ENCODE data around the gene KIFC1. TPM values are rescaled to one million over a fixed set of nuclear protein-coding genes. Genes with fewer than 3 reads are reported as not detected.

Gene KIFC1
- total RNA-seq, 1 donor from 2014 or later = 0.97 TPM

- DNase-seq = no peak
- intact Hi-C loops (cut with DNase I) = no loop called here
- no peak for ATAC-seq (ENCODE audit: poor library complexity)
Observed at GRCh38 chr6:33451606-33452005, 60.0 kb downstream of the KIFC1 start.

- intact Hi-C loops (cut with DNase I) = no loop called here
- ATAC-seq (ENCODE audit: poor library complexity) (no peak), DNase-seq (no peak)
Observed at GRCh38 chr6:33452496-33452895, 60.9 kb downstream of the KIFC1 start.

- intact Hi-C loops (cut with DNase I) = no loop called here
- ATAC-seq (ENCODE audit: poor library complexity) (no peak), DNase-seq (no peak)
Observed at GRCh38 chr6:33453393-33454008, 61.9 kb downstream of the KIFC1 start.

- DNase-seq = peak; percentile 97
- intact Hi-C loops (cut with DNase I) = no loop called here
- ATAC-seq (ENCODE audit: poor library complexity) = peak; percentile 99
Observed at GRCh38 chr6:33454009-33454946, 62.7 kb downstream of the KIFC1 start, which contains the start of gene ZBTB9. Gene ZBTB9, plus strand, starts transcription at chr6:33454576. Its CDS starts 525 bp downstream, at chr6:33455101.

- DNase-seq (no peak), ATAC-seq (ENCODE audit: poor library complexity) (no peak)
- intact Hi-C loops (cut with DNase I) = no loop called here
Observed at GRCh38 chr6:33455051-33455450, 63.4 kb downstream of the KIFC1 start.

- intact Hi-C loops (cut with DNase I) = no loop called here
- ATAC-seq (ENCODE audit: poor library complexity) = no peak
- no peak for DNase-seq
Observed at GRCh38 chr6:33456156-33456555, 64.5 kb downstream of the KIFC1 start.

GRCh38 chr6:33458676-33459075 is 67.1 kb downstream of the KIFC1 start:
- intact Hi-C loops (cut with DNase I) = no loop called here
- ATAC-seq (ENCODE audit: poor library complexity) = no peak
- no peak for DNase-seq

- ATAC-seq (ENCODE audit: poor library complexity) (no peak), DNase-seq (no peak)
- intact Hi-C loops (cut with DNase I) = no loop called here
Observed at GRCh38 chr6:33459226-33459625, 67.6 kb downstream of the KIFC1 start.

Small RNA genes lying within 50 kb of the gene (microRNA-seq; reads per million reads assigned to microRNA genes)
- not detected for gene MIR5004

Other genes with a start within 250 kb of the KIFC1 start
- 0.94 TPM for gene COL11A2, start 199.4 kb upstream of the KIFC1 start, total RNA-seq
- gene RXRB, start 191.2 kb upstream of the KIFC1 start, total RNA-seq = 37.9 TPM
- gene SLC39A7, start 191.0 kb upstream of the KIFC1 start, total RNA-seq = 46.0 TPM
- gene HSD17B8, start 187.2 kb upstream of the KIFC1 start, total RNA-seq = 25.1 TPM
- 26.4 TPM for gene RING1, start 183.3 kb upstream of the KIFC1 start, total RNA-seq
- gene VPS52, start 119.9 kb upstream of the KIFC1 start, total RNA-seq = 30.4 TPM
- 863 TPM for gene RPS18, start 119.7 kb upstream of the KIFC1 start, total RNA-seq
- 8.3 TPM for gene B3GALT4, start 114.7 kb upstream of the KIFC1 start, total RNA-seq
- gene WDR46, start 102.6 kb upstream of the KIFC1 start, total RNA-seq = 12.8 TPM
- 44.4 TPM for gene PFDN6, start 102.2 kb upstream of the KIFC1 start, total RNA-seq
- 60.5 TPM for gene RGL2, start 92.9 kb upstream of the KIFC1 start, total RNA-seq
- 78.2 TPM for gene TAPBP, start 77.7 kb upstream of the KIFC1 start, total RNA-seq
- 11.6 TPM for gene ZBTB22, start 74.1 kb upstream of the KIFC1 start, total RNA-seq
- 18.2 TPM for gene DAXX, start 68.9 kb upstream of the KIFC1 start, total RNA-seq
- gene PHF1, start 19.2 kb downstream of the KIFC1 start, total RNA-seq = 50.6 TPM
- gene CUTA, start 26.3 kb downstream of the KIFC1 start, total RNA-seq = 102 TPM
- gene SYNGAP1, start 28.2 kb downstream of the KIFC1 start, total RNA-seq = 4.8 TPM
- 4.3 TPM for gene ZBTB9, start 62.8 kb downstream of the KIFC1 start, total RNA-seq
- 25.0 TPM for gene BAK1, start 188.5 kb downstream of the KIFC1 start, total RNA-seq
- gene ITPR3, start 229.5 kb downstream of the KIFC1 start, total RNA-seq = 6.0 TPM